ENCODE data around the gene TIMM50.

DNA sequence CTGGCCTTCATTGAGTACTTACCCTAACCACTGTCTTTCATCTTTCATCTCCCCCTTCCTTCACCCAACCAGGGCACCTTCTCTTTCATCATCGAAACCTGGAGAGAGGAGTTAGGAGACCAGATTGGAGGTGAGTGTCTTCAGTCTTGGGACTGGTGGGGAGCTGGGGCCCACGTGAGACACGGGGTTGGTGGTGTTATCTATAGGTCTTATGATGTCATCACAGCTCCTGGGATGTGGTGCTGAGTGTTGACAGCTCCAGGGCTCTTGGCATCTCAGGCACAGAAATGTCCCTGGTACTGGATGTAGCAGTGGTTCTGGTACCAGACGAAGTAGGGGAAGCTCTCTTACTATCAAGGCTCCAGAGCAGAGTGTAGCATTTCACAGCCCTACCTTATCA, 19.9 kb downstream of the TIMM50 start:
- TF ChIP-seq, protein P1, sequence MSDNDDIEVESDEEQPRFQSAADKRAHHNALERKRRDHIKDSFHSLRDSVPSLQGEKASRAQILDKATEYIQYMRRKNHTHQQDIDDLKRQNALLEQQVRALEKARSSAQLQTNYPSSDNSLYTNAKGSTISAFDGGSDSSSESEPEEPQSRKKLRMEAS (IDR thresholded peaks at IDR 0.05): no peak
- TF ChIP-seq, protein P2, sequence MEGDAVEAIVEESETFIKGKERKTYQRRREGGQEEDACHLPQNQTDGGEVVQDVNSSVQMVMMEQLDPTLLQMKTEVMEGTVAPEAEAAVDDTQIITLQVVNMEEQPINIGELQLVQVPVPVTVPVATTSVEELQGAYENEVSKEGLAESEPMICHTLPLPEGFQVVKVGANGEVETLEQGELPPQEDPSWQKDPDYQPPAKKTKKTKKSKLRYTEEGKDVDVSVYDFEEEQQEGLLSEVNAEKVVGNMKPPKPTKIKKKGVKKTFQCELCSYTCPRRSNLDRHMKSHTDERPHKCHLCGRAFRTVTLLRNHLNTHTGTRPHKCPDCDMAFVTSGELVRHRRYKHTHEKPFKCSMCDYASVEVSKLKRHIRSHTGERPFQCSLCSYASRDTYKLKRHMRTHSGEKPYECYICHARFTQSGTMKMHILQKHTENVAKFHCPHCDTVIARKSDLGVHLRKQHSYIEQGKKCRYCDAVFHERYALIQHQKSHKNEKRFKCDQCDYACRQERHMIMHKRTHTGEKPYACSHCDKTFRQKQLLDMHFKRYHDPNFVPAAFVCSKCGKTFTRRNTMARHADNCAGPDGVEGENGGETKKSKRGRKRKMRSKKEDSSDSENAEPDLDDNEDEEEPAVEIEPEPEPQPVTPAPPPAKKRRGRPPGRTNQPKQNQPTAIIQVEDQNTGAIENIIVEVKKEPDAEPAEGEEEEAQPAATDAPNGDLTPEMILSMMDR (IDR thresholded peaks at IDR 0.05; ENCODE audit: low read depth, low read length, missing input control): no peak
- no peak for TF ChIP-seq REST (IDR thresholded peaks at IDR 0.05)
- TF ChIP-seq FOXA1 (IDR thresholded peaks at IDR 0.05): no peak
- no peak for TF ChIP-seq EGR1 (IDR thresholded peaks at IDR 0.05; ENCODE audit: low read depth in 2 of 2)
- no peak for TF ChIP-seq RXRA (IDR thresholded peaks at IDR 0.05)
- TF ChIP-seq, protein P3, sequence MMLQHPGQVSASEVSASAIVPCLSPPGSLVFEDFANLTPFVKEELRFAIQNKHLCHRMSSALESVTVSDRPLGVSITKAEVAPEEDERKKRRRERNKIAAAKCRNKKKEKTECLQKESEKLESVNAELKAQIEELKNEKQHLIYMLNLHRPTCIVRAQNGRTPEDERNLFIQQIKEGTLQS (IDR thresholded peaks at IDR 0.05): no peak
- no peak for TF ChIP-seq HNF4A (conservative IDR thresholded peaks at IDR 0.05)
- TF ChIP-seq ZBTB33 (IDR thresholded peaks at IDR 0.05): no peak
- TF ChIP-seq TAF1 (conservative IDR thresholded peaks at IDR 0.05): no peak
- TF ChIP-seq RAD21 (IDR thresholded peaks at IDR 0.05): no peak

Data from liver (tissue), 3 donors.